SJCRH30 (cell line): ENCODE data around the gene CHERP. TPM values are rescaled to one million over a fixed set of nuclear protein-coding genes. Genes with fewer than 3 reads are reported as not detected.

Experiments used
- DNase-seq, 2 experiments: peaks; one replicate each; pipeline ENCODE4 v3.0.0-alpha.2; 2015 to 2020
- H3K27ac ChIP-seq: fragments of 250-450 bp; sonication (Bioruptor Pico); 2 replicates; pipeline ENCODE4 v1.5.1; 2020; ENCODE audit warnings: mild to moderate bottlenecking, moderate library complexity
- H3K27me3 ChIP-seq: fragments of 250-450 bp; sonication (Bioruptor Pico); 2 replicates; pipeline ENCODE4 v1.5.1; 2020; ENCODE audit warnings: mild to moderate bottlenecking, moderate library complexity
- H3K36me3 ChIP-seq: fragments of 250-450 bp; sonication (Bioruptor Pico); 2 replicates; pipeline ENCODE4 v1.5.1; 2020; ENCODE audit warnings: mild to moderate bottlenecking, moderate library complexity
- H3K4me1 ChIP-seq: fragments of 250-450 bp; sonication (Bioruptor Pico); 2 replicates; pipeline ENCODE4 v1.5.1; 2020; ENCODE audit warnings: mild to moderate bottlenecking, moderate library complexity
- H3K4me3 ChIP-seq: fragments of 250-450 bp; sonication (Bioruptor Pico); 2 replicates; pipeline ENCODE4 v1.5.1; 2020; ENCODE audit warnings: mild to moderate bottlenecking, moderate library complexity
- H3K9me3 ChIP-seq: fragments of 250-450 bp; sonication (Bioruptor Pico); replicated peaks from 2 replicates; pipeline ENCODE4 v1.5.1; 2020; ENCODE audit warnings: mild to moderate bottlenecking, moderate library complexity
- total RNA-seq: library from RNA; depleted of rRNA; stranded (reverse); fragments of >200 nt; shearing (Covaris generic); gene quantifications from 2 replicates; pipeline ENCODE4 v1.2.3, GENCODE V29; 2014

Gene CHERP
- total RNA-seq, 1 experiment from 2014 or later: 21.1 TPM

DNA sequence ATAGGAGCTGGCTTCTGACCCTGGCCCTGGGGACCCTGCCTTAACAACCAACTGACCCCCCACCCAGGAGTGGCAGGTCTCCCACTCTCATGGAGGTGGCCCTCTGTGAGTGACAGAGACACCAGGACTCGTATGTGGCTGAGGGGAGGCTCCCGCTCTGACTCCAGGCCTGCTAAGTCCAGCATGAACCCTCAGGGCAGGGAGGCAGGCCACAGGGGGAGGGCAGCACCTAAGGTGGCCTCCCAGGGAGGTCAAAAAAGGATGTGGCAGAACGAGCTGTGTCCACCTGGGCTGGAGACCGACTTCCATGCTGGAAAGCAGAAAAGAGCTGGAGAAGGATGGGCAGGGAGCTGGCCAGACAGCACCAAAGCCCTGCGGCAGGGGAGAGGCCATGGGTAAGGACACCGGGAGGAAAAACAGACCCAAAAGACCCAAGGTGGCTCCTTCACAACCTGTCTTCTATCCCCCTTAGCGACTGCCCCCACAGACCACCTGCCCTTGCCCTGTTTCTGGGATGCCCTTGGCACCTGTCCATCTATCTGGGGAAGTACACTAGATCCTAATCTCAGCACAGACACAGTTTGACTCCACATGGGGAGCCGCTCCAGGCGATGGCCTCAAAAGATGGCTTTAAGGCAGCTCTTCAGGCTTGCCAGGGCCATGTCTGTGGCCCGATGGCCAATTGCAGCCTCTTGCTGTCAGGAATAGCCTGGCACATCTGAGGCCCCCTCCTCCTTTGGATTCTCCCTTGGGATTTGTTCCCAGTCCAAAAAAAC is 40.4 kb upstream of the CHERP start:
- peaks cover 19% of the 10 kb centered on the region for H3K4me1 ChIP-seq
- H3K27ac ChIP-seq: no peak overlapping the region
- no peak overlapping the region for H3K4me3 ChIP-seq

DNA sequence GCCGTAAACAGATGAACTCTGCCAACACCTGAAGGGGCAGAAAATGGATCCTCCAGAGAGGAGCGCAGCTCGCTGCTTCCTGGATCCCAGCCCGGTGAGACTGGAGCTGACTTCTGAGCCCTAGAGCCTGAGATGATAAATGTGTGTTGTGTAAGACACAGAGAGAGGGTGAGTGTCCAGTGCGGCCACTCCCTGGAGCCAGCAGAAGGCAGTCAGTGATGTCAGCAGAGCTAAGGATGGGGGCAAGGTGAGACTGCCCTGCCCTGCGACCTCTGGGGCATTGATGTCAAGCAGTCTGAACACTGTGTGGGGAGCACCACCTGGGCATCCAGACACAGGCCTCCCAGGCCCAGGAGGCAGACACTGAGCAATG is 39.7 kb upstream of the CHERP start:
- Histone ChIP-seq H3K9me3 (no peaks in the 10 kb centered on the region), H3K27ac (no peak overlapping the region), H3K36me3 (peaks cover 4% of the 10 kb centered on the region), H3K4me3 (no peak overlapping the region), H3K4me1 (peaks cover 19% of the 10 kb centered on the region), H3K27me3 (no peaks in the 10 kb centered on the region)
- DNase-seq: no peak

More for the DNA sequence above, 40.4 kb upstream of the CHERP start:
- no peaks in the 10 kb centered on the region for H3K27me3 ChIP-seq
- no peak for DNase-seq
- peaks cover 1% of the 10 kb centered on the region for H3K36me3 ChIP-seq
- H3K9me3 ChIP-seq: no peaks in the 10 kb centered on the region

DNA sequence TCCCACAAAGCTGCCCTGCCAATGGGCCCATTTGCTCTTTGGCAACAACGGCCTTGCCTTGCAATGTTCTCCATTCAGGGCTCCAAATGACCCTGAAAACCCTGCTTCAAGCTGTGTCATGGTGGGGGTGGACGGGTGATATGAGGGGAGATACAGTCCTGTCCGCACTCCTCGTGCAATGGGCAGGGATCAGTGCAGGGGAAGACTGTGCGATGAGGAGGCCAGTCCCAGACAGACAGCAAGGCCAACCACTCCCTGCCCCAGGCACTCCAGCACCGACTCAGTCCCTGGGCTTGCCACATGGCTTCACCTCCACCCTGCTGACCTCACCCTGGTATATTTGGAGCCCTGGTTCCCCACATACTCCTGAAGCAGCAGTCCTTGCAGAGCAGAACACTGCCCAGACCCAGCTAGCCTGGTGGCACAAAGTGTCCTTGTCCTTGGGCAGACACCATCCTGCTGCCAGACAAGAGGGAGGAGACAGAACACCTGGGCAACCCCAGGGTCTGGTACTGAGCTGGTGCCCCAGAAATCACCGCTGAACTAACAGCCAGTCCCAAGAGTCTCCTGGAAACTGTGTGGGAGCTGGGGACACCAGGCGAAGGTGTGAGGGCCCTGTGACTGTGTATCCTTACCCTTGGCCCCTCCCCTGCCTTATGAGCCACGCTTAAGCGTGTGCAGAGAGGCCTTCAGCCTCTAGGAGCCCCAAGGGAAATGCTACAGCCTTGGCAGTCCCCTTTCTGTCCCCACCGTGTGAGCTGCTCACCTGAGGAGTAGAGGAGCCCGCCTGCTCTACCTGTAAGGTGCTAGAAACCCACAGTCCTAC is 39.1 kb upstream of the CHERP start:
- no peak overlapping the region for H3K27ac ChIP-seq
- H3K9me3 ChIP-seq: no peaks in the 10 kb centered on the region
- no peak for DNase-seq
- no peak overlapping the region for H3K4me3 ChIP-seq
- H3K36me3 ChIP-seq: peaks cover 10% of the 10 kb centered on the region
- peaks cover 19% of the 10 kb centered on the region for H3K4me1 ChIP-seq
- no peaks in the 10 kb centered on the region for H3K27me3 ChIP-seq

DNA sequence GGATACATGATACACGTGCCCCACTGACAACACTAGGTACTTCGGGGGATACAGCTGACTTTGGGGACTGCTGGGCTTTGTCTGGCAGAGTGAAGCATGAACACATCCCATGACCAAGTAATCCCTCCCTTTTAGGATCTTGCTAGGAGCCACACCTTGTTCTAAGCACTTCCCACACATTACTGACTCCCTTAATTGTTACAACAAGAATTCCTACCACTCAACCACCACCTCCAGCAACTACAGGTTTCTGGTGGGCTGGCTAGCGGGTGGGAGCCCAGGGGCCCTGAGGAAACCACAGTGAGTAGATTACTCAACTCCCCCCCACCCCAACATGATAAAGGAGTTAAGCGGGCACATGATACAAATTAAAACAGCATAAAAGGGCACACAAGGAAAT is 37.1 kb upstream of the CHERP start:
- no peak for DNase-seq
- H3K9me3 ChIP-seq: no peaks in the 10 kb centered on the region
- no peaks in the 10 kb centered on the region for H3K27me3 ChIP-seq
- peaks cover 11% of the 10 kb centered on the region; the same call in 1 of the 2 replicates for H3K4me1 ChIP-seq
- H3K27ac ChIP-seq: no peak overlapping the region
- peaks cover 22% of the 10 kb centered on the region for H3K36me3 ChIP-seq
- H3K4me3 ChIP-seq: no peak overlapping the region

DNA sequence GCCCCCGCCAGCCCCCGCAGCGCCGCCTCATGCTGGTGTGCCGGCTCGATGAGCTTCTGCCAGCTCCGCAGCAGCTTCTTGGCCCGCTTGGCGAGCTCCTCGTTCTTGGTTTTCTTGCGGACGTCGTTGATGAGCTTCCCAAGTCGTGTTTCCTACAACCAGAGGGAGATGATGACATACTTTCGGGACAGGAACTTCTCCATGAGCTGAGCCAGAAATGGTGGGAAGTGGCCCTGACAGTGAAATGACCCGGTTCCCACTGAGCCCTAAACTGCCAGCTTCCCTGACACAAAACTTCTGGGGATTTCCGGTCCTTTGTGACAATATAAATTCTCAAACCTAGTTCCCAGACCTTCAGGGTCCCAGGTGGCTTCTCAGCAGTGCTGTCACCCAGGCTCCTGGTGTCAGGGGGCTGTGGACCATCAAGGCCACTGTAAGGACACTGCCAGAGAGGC is 35.3 kb upstream of the CHERP start:
- H3K4me1 ChIP-seq: peaks cover 9% of the 10 kb centered on the region
- no peaks in the 10 kb centered on the region for H3K9me3 ChIP-seq
- DNase-seq: no peak
- no peak overlapping the region for H3K27ac ChIP-seq
- no peak overlapping the region for H3K4me3 ChIP-seq
- H3K36me3 ChIP-seq: peaks cover 22% of the 10 kb centered on the region
- no peaks in the 10 kb centered on the region for H3K27me3 ChIP-seq

DNA sequence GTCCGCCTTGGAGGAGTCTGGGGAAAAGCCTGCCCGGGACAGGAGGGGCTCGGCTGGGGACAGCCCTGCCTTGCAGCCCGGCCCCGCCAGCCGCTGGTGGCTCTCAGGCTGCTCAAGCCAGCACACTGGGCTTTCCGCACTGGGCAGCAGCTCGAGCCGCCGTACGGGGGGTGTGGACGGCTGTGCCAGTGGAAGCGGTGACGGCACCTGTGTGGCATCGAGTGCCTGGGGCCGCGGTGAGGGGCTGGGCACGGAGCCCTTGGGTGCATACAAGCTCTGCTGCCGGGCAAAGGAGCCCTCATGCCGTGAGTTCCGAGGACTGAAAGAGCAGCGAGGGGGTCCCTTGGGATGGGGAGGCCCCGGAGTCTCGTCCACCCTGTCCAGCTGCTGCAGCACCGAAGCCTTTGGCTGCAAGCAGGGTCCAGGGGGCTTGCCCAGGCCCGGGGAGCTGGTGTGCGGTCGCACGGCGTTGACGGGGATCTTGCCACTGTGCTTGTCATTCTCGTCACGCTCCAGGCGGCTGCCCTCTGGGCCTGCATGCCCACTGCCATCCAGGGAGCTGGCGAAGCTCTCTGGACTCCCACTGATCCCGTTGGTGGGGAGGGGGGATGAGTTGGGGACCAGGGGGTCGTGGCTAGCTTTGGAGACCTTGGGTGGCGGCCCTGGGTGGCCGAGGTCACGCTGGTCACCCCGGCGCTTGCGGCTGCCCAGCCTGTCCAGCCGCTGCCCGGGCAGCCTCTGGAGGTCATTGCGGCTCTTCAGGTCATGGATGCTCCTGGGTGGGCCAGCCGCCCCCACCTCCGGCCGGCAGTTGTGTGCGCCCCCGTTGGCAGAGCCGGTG is 34.7 kb upstream of the CHERP start:
- DNase-seq: no peak
- no peak overlapping the region for H3K27ac ChIP-seq
- H3K36me3 ChIP-seq: peaks cover 22% of the 10 kb centered on the region
- no peaks in the 10 kb centered on the region for H3K9me3 ChIP-seq
- peaks cover 9% of the 10 kb centered on the region for H3K4me1 ChIP-seq
- no peak overlapping the region for H3K4me3 ChIP-seq
- no peaks in the 10 kb centered on the region for H3K27me3 ChIP-seq

DNA sequence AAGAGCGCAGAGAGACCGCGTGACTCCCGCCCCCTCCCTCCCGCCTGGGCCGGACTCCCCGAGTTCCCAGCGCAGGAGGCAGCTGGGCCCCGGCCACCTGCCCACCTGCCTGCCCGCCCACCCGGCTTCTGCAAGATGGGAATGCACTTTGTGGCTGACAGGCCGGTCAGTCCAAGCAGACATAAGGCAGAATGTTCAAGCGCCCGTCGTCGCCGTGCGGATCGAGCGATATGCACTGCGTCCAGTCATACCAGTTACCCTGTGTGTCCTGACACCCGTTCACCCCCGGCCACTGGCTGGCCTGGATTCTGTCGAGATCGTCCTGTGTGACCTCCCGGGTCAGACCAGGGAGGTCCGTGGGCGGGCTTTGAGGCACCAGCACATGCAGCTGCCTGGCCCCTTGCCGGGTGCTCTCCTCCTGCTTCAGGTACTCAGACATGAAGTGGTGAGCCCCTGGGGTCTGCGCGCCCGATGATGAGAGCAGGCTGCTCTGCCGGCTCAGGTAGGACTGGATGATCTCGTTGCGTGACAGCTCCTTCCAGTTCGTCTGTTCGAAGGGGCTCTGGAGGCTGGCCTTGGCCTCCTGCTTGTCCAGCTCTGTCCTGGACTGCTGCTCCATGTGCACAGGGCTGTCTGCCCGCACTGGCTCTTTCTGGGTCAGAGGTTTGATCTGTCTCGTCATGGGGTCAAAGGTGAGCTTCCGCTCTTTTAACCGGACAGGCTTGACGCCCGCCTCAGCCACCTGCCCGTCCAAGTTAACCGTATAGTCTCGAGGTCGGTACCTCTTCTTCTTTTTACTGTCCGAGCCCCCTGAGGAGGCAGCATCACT is 33.8 kb upstream of the CHERP start:
- Histone ChIP-seq H3K36me3 (peaks cover 22% of the 10 kb centered on the region), H3K27me3 (no peaks in the 10 kb centered on the region), H3K9me3 (no peaks in the 10 kb centered on the region), H3K27ac (no peak overlapping the region), H3K4me1 (peaks cover 12% of the 10 kb centered on the region), H3K4me3 (no peak overlapping the region)
- no peak for DNase-seq

DNA sequence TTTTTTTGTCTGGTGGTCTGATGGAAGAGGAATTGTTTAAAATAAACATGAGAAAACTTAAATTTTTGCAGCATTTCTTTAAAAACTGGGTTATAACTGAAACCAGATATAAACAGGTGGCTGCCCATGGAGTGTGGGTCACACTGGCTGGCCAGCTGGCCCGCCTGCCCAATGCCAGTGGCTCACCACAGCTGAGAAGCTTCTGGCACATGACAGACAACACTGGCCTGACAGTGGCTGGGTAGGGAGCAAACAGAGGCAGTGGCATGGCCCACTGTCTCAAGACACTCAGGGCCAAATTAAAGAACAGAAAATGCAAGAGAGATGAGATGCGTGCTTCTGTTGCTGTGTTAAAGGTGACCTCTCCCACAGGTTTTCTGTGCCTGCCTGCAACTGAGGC is 33.0 kb upstream of the CHERP start:
- H3K27ac ChIP-seq: no peak overlapping the region
- no peaks in the 10 kb centered on the region for H3K9me3 ChIP-seq
- peaks cover 12% of the 10 kb centered on the region for H3K4me1 ChIP-seq
- DNase-seq: no peak
- H3K36me3 ChIP-seq: peaks cover 22% of the 10 kb centered on the region
- no peak overlapping the region for H3K4me3 ChIP-seq
- no peaks in the 10 kb centered on the region for H3K27me3 ChIP-seq

DNA sequence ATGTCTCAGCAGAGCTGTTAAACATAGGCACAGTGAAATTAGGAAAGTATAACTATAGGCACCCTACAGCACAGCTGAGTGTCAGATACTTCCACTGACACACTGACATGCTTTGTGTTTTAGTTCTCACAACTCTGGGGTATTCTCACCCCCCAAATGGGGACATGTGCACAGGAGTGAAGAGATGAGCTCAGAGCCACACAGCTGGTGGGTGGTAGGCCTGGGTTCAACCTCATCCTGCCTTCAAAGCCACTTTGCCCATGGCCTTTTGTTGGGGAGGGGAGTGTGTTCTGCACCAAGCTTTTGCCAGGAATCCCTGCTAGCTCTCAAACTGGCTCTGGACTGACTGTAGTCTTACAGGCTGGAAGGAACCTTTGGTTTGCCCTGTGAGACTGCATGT is 31.7 kb upstream of the CHERP start:
- Histone ChIP-seq H3K9me3 (no peaks in the 10 kb centered on the region), H3K4me1 (peaks cover 12% of the 10 kb centered on the region), H3K36me3 (peaks cover 22% of the 10 kb centered on the region), H3K4me3 (no peak overlapping the region), H3K27ac (no peak overlapping the region), H3K27me3 (no peaks in the 10 kb centered on the region)
- no peak for DNase-seq

DNA sequence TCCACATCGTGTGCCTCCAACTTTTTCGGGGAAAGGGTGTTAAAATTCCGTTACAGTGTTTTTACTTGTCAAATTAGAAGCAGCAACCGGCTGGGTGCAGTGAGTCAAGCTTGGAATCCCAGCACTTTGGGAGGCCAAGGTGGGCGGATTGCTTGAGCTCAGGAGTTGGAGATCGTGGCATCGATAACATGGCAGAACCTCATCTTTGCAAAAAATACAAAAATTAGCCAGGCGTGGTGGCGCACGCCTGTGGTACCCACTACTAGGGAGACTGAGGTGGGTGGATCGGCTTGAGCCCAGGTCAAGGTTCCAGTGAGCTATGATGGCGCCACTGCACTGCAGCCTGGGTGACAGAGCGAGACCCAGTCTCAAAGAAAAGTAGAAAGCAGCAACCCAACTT is 31.1 kb upstream of the CHERP start:
- peaks cover 22% of the 10 kb centered on the region for H3K36me3 ChIP-seq
- no peaks in the 10 kb centered on the region for H3K27me3 ChIP-seq
- no peaks in the 10 kb centered on the region for H3K9me3 ChIP-seq
- peaks cover 12% of the 10 kb centered on the region for H3K4me1 ChIP-seq
- H3K4me3 ChIP-seq: peak overlapping the region; percentile 93
- H3K27ac ChIP-seq: peak overlapping the region; percentile 50; the same call in 1 of the 2 replicates
- no peak for DNase-seq

DNA sequence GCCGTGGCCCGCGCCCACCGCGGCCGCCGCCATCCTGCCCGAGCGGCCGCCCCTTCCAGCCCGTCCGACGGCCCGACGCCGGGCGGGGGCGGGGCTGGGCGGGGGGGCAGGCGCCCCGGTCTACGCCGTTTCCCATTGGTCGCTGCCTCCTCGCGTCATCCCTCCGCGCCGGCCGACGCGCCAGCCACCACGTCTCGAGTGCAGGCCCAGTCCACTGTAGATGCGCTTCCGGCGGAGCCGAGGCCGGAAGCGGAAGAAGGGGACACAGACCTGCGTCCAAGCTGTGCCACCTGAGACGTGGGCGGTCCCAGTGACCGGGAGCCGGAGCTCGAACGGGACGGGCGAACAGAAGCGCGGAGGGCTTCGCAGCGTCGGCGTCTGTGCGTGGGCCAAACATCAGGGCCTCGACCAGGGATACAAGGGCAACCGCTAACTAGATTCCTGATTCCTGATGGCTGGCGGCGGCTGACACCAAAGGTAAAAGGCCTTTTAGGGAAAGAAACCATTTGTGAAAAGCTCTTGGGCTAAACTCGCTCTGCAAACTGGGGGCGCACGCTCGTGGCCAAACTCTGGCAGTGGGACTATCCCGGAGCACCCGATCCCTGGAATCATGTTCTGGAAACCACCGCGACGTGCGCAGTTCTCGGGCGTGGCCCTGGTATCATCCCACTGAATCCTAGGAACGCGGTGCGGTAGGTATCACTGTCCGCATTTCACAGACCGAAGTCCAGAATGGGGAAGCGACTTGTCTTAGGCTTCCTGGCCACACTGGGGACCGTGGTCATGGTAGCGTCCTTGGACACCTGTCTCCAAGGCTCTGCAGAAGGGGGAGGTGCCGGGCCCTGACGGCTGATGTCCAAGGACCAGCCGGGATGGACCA is 30.3 kb upstream of the CHERP start, which contains the start of gene SLC35E1:
Gene SLC35E1, minus strand, starts transcription at position 84 of the 880 bp plus-strand sequence. Its CDS starts 51 bp downstream, at position 33.
- peak within 1 kb of the TSS; percentile 93 for H3K4me3 ChIP-seq
- H3K4me1 ChIP-seq: peaks cover 12% of the 10 kb centered on the region
- H3K9me3 ChIP-seq: no peaks in the 10 kb centered on the region
- H3K27me3 ChIP-seq: no peaks in the 10 kb centered on the region
- DNase-seq: peak; percentile 97 to 98
- peaks cover 22% of the 10 kb centered on the region for H3K36me3 ChIP-seq
- peak within 1 kb of the TSS; percentile 50 for H3K27ac ChIP-seq

DNA sequence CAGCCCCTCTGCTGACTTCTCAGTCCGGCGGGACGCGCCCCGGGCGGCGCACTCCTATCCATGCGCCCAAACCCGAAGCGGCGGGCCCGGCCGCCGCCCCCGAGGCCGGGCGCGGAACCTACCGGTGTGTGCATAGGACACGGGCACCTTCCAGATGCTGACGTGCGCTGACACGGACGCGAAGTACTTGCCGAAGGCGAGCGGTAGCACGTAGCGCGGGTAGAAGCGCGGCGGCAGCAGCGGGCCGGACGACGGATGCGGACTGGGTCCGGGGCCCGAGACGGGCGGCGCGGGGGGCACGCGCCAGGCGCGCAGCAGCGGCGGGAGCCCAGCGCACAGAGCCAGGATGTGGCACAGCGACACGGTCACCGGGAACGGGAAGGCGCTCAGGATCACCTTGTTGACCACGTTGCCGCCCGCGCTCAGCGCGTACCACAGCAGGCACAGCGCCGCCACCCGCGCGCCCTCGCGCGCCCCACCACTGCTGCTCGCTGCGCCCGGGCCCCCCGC is 29.6 kb upstream of the CHERP start:
- Histone ChIP-seq H3K27me3 (no peaks in the 10 kb centered on the region), H3K4me1 (peaks cover 12% of the 10 kb centered on the region), H3K27ac (no peak overlapping the region; the same call in 1 of the 2 replicates), H3K9me3 (no peaks in the 10 kb centered on the region), H3K4me3 (peak overlapping the region; percentile 93), H3K36me3 (peaks cover 26% of the 10 kb centered on the region)
- DNase-seq: peak in 1 of 2 experiments; percentile 32

DNA sequence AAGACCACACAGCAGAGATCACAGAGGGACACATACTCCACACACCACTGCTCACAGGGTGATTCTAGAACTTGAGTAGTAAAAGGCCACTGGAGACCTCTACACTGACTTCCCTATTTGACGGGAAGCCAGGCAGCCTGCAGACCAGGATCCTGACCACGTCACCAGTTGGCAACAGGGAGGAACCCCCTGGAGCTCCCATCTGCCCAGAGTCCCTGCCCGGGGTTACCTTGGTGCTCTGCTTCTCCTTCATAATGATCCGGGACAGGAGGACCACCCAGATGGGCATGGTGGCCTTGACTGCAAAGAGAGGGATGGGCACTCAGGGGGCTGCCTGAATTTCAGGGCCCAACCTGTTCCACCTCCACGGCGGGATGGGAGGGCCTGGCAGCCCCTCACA is 29.0 kb upstream of the CHERP start:
- H3K27me3 ChIP-seq: no peaks in the 10 kb centered on the region
- no peaks in the 10 kb centered on the region for H3K9me3 ChIP-seq
- peak overlapping the region; percentile 93 for H3K4me3 ChIP-seq
- H3K4me1 ChIP-seq: peaks cover 12% of the 10 kb centered on the region
- no peak overlapping the region; the same call in 1 of the 2 replicates for H3K27ac ChIP-seq
- peaks cover 26% of the 10 kb centered on the region for H3K36me3 ChIP-seq
- DNase-seq: no peak
